HG02981 (cell line): ENCODE measurements around the gene TBX5.

Experiments used
- ATAC-seq: cut with Tn5 transposase; IDR thresholded peaks from one replicate; pipeline ENCODE4 v1.9.1; 2021; ENCODE audit warnings: mild to moderate bottlenecking, moderate library complexity; ENCODE audit not compliant: unreplicated experiment

The TBX5 gene

DNA sequence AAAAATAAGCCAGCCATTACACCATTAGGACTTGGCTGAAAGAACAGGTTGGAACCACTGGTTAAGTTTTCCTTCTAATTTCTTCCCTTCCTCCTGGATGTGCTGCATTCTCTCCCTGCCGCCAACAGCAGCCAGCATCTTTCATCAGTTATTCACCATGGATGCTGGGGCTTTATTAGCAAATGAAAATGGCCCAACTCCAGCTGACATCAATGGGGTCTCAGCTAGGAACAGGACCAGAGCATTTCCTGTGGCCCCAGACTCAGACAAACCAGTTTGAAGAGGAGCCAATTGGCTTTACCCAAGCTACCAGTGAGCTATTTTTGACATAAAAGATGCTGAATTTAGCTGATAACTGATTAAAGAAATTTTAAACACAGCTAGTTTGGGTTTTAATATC, 26.0 kb upstream of the TBX5 start:
- no peak for ATAC-seq

GRCh38 chr12:114430306-114430705, 24.4 kb upstream of the TBX5 start:
- ATAC-seq = no peak

GRCh38 chr12:114425031-114425626, 19.2 kb upstream of the TBX5 start:
- no peak for ATAC-seq

DNA sequence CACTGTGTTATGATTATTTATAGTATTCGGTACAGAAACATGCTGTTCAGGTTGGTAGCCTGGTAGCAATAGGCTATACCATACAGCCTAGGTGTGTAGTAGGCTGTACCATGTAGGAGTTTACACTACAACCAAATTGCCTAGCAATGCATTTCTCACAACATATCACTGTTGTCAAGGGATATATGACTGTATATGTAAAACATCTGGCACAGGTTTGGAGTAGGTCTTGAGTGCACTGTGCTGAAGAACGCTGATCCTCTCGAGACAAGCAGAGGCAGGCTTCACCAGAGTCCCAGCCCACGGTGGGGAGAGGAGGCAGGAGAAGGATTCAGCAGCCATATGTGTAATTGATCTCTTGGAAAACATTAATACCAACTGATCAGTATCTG, 15.0 kb upstream of the TBX5 start:
- no peak for ATAC-seq

DNA sequence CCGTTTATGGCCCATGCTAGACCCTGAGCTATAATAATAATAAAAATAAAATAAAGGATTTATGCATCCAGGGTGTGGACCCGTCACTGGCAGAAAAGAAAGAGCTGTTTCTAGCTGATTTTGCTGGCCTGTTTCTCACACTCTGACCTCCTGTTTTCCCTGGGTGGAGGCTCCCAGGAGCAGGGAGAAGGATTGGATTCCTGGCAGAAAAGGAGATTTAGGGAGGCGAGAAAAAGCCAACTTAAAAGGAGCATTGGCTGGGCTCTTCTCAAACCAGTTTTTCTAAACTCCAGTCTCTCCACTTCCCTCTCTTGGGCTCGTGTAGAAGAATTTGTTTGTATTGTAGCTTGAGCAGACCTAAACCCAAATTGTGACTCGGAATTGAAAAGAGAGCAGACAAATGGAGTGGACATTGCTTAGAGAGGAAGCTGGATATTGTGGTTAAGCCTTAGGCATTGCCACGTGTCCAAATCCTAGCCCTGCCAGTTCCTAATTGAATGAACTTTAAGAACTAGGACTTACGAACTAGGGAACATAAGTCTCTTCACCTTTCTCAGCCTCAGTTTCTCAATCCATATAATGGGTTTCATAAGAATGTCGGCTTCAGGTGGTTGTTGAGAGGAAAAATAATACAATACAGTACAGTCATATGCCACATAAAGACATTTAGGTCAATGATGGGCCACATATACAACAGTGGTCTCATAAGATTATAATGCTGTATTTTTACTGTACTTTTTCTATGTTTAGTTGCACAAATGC, 14.4 kb upstream of the TBX5 start:
- ATAC-seq = no peak

DNA sequence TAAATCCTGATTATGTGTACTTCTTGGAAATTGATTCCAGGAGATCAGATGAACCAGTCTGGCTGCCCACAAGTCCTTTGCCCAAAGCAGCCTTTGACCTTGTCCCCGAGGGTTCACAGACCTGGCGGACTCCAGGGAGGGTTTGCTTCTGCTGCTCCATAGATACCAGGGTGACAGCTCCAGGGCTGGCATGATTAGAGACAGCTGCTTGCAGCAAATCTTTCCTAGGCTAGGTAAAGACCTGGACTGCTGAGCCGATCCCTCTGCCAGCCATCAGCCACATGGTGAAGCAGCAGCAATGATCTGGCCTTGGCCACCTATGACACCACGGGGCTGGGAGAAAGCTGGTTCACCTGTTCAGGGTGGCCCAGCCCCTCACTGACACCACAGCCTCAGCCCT, 10.1 kb upstream of the TBX5 start:
- no peak for ATAC-seq

DNA sequence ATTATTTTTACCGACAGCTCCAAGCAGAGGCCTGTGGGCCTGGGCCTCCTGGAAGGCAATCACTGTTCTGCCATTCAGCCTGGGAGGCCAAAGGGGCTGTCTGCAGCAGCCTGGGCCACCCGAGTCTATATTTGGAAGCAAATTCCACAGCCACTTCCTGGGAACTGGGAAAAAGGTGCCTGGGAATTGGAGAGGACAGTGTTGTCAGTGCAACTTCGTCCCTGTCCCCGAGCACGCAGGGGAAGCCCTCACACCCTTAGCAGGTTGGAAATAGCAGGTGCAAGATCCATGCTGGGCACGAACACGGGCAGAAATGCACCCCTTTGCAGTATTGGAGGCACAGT, 9.6 kb upstream of the TBX5 start:
- ATAC-seq = no peak

DNA sequence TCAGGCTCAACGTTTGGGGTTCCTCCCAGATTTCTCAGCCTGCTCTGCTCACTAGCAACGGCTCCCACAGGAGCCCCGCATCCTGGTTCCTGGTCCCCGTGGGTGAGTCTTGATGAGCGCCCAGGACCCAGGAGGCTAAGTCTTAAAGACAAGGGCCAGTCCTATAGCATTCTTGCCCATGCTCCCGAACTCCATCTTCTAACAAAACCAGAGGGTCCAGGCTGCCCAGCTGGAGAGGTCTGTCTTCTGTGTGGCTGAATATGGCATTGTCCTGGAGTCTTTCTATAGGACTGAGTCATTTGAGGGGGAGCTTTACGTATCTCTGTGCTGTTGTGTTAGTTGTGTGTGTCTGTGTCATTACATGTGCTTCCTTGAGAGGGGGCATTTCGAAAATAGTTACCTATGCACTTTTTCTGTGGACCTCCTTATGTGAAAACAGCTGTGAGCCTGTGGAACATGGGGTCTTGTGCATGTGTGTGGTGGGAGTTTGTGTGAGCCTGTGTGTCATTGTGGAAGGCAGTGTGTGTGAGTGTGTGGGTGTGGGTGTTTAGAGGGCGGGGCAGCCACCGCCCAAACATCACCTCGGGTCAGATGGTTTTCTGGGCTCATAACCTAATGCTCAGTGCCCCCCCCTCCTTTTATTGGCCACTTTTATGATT, 9.1 kb upstream of the TBX5 start:
- no peak for ATAC-seq

DNA sequence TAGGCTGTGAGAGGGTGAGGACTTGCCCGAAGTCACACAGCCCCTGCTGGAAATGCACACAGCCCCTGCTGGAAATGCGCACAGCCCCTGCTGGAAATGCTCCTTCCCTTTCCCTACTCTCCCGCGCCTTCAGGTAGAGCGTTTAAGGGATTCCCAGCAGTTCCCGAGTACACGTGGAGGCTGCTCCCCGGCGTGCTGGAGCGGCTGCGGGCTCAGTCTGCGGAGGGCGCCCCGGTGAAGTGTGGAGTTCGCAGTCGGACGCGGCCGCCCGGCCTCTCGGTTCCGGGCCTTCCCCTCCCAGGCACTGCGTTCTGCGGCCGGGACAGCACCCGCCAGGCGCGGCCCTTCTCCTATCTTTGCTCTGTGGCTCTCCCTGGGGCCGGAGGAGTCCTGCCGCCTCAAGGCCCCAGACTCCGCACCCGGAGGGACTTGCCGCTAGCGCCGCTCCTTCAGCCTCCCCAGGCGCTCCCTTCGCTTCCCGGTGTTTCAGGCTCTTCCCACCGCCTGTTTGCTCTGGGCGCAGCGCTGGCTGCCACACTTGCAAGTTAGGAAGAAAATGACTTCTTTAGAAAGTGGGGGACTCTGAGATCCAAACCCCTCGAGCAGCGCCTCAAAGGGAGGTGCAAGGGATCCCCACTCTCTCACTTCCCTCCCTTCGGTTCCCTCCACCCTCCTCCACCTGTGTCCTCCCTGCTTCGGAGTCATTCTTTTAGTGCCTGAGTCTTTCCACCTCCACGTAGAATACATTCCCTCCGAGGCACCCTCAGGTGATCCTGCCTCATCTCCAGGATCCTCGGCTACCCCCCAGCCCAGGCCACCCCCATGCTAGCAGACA, 8.3 kb upstream of the TBX5 start:
- no peak for ATAC-seq

DNA sequence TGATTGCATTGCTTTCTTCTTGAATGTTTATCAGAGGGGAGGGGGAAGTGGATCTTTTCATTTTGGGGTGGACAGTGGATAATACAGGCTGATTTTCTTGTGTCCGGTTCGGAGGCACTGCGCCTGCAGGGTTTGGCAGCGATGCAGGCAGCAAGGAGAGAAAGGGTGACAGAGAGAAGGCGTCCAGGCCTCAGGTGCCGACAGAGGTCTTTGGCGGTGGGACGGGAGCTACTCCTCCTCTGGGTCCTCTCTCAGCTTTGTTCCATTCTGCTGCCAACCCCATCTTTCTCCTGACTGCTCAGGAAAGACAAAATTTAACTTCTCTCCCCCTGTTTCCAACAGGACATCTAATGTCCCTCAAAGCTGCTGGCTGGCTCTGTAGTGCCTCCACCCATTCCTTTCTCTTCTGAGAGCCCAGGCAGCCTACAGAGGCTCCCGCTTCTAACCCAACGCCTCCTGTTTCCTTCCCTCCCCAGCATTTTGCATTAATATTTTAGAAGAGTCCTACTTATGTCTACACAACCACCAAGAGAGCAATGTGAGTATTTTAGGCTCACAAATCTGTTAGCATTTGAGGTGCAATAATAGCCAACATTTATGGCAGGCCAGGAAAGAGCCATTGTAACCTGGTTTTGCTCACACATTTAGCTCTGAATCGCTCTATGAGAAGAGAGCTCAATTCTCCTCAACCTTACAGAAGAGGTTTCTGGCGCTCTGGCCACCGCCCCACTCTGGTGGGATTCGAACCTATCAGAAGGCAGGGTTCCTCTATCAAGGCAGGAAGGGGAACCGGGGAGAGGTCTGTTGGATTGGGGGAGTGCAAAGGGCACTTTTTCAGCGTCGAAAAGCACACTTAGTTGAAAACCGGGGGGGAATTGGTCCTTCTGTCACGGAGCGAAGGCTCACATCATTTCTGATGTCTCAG, 7.1 kb upstream of the TBX5 start:
- no peak for ATAC-seq

DNA sequence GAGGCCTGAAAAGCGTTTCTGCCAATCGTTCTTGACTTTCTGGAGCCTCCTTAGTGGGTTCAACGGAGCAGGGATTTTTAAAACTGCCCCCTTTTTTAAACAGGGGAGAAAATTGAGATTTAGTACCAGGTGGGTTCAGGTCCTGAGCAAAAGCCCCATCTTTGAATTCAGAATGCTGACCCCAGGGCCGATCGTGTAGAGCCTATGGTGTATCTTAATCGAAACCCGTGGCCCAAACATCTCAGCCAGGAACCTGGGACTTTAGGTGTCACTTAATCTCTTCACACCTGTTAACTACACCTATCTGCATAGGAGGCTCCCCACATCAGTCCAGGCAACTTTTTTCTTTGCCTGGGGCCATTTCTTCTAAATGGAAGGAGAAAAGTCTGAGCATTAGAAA, 6.4 kb upstream of the TBX5 start:
- ATAC-seq = no peak

- no peak for ATAC-seq
Measured at GRCh38 chr12:114411071-114411837, 5.3 kb upstream of the TBX5 start.

GRCh38 chr12:114409852-114410600, 4.1 kb upstream of the TBX5 start:
- no peak for ATAC-seq

- ATAC-seq = no peak
Measured at GRCh38 chr12:114408886-114409851, 3.2 kb upstream of the TBX5 start.

- ATAC-seq = no peak
Measured at GRCh38 chr12:114408471-114408885, 2.5 kb upstream of the TBX5 start.

- no peak for ATAC-seq
Measured at GRCh38 chr12:114407842-114408411, 2.0 kb upstream of the TBX5 start.

GRCh38 chr12:114406984-114407841, 1.3 kb upstream of the TBX5 start:
- no peak for ATAC-seq
